Measurements from ENCODE around the gene B3GNT2. TPM values are rescaled to one million over a fixed set of nuclear protein-coding genes. Genes with fewer than 3 reads are reported as not detected.

B3GNT2 gene
- total RNA-seq, 1 experiment from 2014 or later: 18.7 TPM

GRCh38 chr2:62204998-62205496 lies 9.1 kb downstream of the B3GNT2 start:
- no peak for DNase-seq (ENCODE audit: low spot score)

DNA sequence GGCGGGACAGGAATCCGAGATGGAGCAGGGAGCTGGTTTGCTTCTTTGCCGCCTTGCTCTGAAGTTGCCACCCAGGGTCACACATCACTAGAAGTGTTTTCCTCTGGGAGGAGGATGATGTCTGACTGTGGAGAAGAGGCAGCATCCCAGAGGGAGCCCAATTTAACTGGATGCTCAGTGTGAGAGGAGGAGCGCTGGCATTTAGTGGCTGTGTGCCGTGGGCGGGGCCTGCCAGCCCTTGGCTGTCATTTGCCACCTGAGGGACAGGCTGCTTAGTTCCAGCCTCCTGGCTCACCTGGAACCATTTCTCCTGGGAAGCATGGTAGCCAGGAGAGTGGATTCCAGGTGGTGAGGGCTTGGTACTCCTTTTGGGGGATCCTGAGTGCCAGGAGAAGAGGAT lies 9.6 kb downstream of the B3GNT2 start:
- no peak for DNase-seq (ENCODE audit: low spot score)

DNA sequence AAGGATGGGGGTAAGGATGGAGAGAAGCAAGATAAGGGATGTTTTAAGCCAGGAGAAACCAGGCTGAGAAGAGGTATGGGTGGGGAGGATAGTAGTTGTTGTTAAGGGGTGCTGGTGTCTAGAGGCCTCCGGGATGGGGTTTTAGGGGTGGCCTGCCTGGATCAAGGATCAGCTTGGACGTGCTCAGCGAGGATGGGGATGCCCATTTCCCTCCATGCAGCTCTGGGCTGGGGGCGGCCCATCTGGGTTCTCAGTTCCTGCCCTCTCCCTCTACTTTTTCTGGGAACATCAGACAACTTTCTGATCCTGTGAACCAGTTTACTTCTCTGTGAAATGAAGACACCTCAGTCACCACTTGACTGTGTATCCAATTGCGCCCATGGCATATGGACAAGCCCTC lies 10.1 kb downstream of the B3GNT2 start:
- no peak for DNase-seq (ENCODE audit: low spot score)

DNA sequence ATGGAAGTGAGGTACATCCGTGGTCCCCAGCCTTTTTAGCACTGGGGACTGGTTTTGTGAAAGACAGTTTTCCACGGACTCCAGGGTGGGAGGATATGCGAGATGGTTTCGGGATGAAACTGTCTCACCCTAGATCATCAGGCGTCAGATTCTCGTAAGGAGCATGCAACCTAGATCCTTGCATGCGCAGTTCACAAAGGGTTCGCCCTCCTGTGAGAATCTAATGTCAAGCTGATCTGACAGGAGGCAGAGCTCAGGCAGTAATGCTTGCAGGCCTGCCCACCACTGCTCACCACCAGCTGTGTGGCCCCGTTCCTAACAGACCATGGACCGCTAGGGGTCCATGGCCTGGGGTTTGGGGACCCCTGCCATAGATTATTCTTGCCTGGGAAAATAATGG lies 11.6 kb downstream of the B3GNT2 start:
- DNase-seq (ENCODE audit: low spot score): no peak

DNA sequence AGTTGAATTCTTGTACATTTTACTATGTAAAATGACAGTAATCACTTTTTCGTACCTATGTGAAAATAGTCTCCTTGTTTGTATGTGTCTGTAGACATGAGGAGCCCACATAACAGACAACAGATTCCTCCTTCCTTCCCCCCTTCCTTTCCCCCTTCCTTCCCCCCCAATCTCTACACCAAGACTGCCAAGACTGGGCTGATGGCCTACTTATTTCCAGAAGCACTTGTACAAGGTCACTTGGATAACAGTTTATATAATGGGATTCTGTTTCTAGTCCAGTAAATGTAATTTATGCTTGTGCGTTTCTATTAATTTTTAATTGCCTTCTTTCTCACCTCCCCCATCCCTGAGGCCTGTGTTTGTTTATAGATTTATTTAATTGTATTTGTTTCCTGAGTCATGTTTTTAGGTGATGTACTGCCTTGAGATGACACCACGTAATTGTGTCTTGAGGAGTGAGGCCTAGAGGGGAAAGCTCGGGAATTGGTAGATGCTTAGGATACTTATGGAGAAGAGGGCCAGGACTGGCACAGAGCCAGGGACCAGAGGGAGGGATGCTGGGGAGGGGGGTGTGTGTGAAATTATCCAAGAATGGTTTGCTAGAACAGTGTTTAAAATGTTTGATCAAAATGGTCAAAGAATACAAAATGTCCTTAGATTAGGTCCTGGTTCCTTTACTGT lies 12.3 kb downstream of the B3GNT2 start:
- no peak for DNase-seq (ENCODE audit: low spot score)

DNA sequence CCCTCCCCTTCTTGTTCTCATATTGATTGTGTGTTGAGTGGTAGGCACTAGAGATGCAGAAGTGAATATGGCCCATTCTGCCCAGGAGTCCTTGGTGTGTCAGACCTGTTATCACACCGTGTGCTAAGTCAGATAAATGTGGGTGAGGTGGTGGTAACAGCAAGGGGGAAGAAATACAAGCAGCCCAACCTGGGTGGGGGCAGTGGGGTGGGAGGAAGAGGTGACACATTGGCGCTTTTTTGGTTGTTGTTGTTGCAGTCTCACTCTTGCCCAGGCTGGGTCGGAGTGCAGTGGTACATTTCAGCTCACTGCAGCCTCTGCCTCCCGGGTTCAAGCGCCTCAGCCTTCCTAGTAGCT lies 12.8 kb downstream of the B3GNT2 start:
- DNase-seq (ENCODE audit: low spot score): no peak

DNA sequence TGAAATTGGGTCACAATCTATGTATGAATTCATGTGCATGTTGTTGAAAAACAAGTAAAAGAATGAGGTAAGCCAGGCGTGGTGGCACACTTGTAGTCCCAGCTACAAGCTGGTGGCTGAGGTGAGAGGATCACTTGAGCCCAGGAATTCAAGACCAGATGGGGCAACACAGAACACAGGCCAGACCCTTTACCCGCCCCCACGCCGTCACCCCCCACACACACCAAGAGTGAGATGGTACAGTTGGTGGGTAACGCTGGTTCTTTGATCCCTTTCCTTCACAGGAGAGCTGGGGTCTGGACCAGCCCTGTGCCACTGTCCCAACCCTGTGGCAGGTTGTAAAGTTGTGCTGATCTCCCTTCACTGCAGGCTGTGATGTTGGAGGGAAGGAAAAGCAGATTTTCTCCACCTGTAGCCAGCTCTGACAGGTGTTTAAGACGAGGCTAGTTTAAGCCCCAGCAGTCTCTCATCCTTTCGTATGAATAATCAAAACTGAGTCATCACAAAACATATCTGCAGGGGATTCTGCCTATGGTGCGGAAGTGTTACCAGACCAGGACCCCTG lies 13.6 kb downstream of the B3GNT2 start:
- DNase-seq (ENCODE audit: low spot score): no peak

GRCh38 chr2:62215306-62216064 lies 19.6 kb downstream of the B3GNT2 start:
- no peak for DNase-seq (ENCODE audit: low spot score)

DNA sequence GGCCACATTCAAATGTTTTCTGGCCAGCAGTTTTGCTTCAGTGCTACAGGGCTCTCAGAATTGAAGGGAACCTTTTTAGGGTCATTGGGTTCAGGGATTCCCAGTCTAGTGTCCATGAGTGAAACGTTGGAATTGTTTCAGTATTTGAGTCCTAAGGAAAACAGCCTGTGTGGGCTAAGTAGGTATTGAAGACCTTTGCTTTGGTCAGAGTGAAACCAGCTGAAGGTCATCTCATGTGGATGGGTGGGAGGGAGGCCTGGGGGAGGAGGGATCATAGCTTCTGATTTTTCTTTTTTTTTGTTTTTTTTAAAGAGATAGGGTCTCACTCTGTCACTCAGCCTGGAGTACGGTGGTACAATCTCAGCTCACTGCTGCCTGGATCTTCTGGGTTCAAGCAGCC lies 20.2 kb downstream of the B3GNT2 start:
- no peak for DNase-seq (ENCODE audit: low spot score)

- DNase-seq (ENCODE audit: low spot score): no peak
Observed at GRCh38 chr2:62216616-62217015, 20.7 kb downstream of the B3GNT2 start.

GRCh38 chr2:62217421-62217820 lies 21.5 kb downstream of the B3GNT2 start:
- no peak for DNase-seq (ENCODE audit: low spot score)

DNA sequence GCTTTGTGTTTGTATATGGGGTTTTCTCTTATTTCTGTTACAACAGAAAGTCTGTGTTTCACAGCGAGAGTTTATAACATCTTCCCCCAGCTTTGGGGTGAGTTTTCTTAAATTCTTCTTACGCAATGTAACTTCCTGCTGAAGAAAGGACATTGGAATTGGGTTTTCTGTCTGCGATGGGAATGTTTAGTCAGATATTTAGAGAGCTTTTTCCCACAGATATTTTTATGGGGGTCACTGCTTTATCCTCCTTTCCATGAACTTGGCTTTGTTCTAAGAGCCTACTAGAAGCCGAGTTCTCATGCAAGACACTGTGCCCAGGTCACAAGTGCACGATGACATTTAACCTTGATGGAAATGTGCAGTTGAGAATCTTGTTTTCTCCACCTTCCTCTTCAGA lies 22.1 kb downstream of the B3GNT2 start:
- no peak for DNase-seq (ENCODE audit: low spot score)

DNA sequence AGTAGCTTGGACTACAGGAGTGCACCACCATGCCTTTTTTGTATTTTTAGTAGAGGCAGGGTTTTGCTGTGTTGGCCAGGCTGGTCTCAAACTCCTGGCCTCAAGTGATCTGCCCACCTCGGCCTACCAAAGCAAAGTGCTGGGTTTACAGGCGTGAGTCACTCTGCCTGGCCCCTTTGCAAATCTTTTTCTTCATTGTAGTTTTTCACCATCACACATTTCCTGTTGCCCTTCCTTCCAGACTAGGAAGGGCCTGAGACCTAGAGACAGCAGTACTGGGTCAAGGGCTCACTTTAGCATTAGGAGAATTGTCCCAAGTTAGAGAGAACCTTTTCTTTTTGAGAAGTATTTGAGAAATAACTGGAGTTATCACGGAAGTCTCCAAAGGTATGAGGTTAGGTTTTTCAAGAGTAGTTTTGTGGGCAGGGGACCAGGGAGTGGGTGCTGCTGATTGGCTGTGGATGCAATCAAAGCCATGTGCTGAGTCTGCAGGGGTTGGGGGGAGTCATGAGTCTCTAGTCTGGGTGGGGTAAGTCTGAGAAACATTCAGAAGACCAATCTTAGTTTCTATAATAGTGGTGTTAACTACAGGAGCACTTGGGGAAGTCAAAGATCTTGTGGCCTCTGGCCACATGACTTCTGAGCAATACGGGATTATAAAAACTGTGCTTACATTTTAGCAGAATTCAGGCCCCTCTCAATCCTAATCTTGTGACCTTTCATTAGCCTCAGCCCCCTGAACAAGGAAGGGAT lies 23.7 kb downstream of the B3GNT2 start:
- no peak for DNase-seq (ENCODE audit: low spot score)

DNA sequence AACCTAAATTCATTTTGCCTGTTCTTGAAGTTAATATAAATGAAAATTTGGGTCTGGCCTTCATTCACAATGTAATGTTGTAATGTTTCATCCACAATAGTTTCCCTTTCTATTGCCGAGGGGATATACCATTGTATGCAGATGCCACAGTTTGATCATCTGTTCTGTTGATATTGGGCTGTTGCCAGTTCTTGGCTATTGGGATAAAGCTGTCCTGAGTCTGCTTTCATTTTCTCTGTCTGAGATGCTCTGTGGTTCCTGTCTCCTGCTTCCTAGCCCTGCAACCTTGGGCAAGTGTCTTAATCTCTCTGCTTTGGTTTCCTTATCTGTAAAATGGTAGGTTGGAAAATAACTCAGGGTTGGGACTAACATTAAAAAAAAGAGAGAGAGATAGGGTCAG lies 25.2 kb downstream of the B3GNT2 start:
- no peak for DNase-seq (ENCODE audit: low spot score)

DNA sequence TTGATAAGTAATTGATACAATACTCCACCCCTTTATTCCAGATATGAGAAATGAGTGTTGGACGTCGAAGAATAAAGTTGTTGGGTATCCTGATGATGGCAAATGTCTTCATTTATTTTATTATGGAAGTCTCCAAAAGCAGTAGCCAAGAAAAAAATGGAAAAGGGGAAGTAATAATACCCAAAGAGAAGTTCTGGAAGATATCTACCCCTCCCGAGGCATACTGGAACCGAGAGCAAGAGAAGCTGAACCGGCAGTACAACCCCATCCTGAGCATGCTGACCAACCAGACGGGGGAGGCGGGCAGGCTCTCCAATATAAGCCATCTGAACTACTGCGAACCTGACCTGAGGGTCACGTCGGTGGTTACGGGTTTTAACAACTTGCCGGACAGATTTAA lies 26.3 kb downstream of the B3GNT2 start:
- no peak for DNase-seq (ENCODE audit: low spot score)

DNA sequence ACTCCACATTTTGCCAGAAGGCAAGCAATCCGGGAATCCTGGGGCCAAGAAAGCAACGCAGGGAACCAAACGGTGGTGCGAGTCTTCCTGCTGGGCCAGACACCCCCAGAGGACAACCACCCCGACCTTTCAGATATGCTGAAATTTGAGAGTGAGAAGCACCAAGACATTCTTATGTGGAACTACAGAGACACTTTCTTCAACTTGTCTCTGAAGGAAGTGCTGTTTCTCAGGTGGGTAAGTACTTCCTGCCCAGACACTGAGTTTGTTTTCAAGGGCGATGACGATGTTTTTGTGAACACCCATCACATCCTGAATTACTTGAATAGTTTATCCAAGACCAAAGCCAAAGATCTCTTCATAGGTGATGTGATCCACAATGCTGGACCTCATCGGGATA lies 26.8 kb downstream of the B3GNT2 start:
- no peak for DNase-seq (ENCODE audit: low spot score)

DNA sequence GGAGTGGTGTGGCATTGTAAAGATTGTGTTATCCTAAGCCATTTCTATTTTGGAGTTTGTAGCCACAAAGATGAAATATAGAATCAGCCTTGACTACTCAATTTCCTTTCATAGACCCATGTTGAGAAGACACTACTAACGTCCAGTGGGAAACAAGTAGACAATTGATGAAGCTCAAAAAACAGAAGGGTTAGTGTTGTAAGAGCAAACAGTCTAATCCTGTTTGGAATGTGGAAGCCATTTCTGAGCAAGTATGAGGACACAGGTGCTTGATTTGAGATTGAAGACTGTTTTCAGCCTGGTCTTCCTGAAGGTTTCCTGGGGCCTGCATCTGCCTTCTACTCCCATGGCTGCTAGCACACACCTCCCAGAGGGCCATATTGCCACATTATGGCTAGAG lies 29.1 kb downstream of the B3GNT2 start:
- DNase-seq (ENCODE audit: low spot score): no peak

DNA sequence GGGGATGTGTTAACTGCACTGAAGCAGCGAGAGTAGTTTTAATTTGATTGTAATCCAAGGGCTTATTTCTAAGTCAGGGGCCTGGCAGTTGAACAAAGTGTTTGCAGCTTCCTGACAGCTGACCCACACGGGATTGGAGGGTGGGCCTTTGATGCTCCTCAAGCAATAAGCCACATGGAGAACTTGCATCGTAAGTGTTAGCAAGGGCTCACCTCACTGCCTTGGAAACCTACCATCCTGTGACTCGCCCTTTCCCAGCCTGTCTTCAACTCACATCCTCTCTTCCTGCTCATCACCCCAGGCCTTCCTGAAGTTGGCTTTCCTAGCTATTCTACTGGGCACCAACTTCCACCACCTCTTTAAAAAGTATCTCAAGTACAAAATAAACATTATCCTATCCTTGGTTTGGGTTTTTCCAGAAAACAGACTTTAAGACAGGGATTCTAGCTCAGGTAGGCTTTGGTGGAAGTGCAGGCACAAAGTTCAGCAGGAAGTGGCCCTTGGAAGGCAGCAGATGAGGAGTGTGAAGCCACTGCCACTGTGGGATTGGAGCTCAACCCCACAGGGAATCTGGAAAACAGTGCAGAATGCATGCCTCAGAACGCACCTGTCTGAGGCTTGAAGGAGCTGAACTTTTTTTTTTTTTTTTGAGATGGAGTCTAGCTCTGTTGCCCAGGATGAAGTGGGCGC lies 31.6 kb downstream of the B3GNT2 start:
- no peak for DNase-seq (ENCODE audit: low spot score)

GRCh38 chr2:62229082-62229605 lies 33.2 kb downstream of the B3GNT2 start:
- DNase-seq (ENCODE audit: low spot score): no peak

GRCh38 chr2:62231541-62231940 lies 35.6 kb downstream of the B3GNT2 start:
- no peak for DNase-seq (ENCODE audit: low spot score)

All from H4 (cell line).